PFSK-1 (cell line): Measurements from ENCODE around the gene DENND2A.

Experiments used
- POLR2AphosphoS5 ChIP-seq: IDR thresholded peaks from 2 replicates; pipeline ENCODE4 v1.6.1; 2012; ENCODE audit warnings: low read depth, mild to moderate bottlenecking, control low read depth, low read length, moderate library complexity
- SIN3A ChIP-seq: IDR thresholded peaks from 2 replicates; pipeline ENCODE4 v1.6.1; 2012; ENCODE audit warnings: mild to moderate bottlenecking, low read length, moderate library complexity, borderline replicate concordance; ENCODE audit not compliant: insufficient read depth
- TAF1 ChIP-seq: IDR thresholded peaks from 2 replicates; pipeline ENCODE4 v1.6.1; 2012; ENCODE audit warnings: low read length, control low read depth, borderline replicate concordance; ENCODE audit not compliant: insufficient read depth
- TF ChIP-seq, protein P1 (sequence below), 2 experiments: IDR thresholded peaks; 2 replicates each; pipeline versions ENCODE4 v1.6.1 to v1.8.0; 2011 to 2012; ENCODE audit warnings: low read depth in 2 of 2, low read length in 2 of 2, control low read depth in 1 of 2, inconsistent platforms in 1 of 2, mild to moderate bottlenecking in 1 of 2, moderate library complexity in 1 of 2; ENCODE audit not compliant: insufficient read depth in 1 of 2

DNA sequence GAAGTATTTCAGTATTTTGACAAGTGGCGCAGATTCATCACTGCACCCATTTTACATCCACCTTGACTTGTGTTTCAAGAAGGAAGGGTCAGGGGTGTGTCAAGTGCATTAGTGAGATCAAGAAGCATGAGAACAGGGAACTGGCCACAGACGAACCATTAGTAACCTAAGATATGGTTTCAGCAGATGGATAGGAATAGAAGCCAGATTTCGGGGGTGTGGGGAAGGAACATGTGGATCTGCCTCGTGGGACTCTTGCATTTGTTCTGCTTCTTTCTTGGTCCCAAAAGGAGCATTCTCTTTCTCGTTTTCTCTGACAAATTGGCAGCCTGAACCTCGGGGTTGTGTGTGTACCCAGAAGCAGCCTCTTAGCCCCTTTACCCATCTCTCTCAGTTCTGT is 9.6 kb downstream of the DENND2A start:
- TF ChIP-seq TAF1, result no peak
- TF ChIP-seq POLR2AphosphoS5, result no peak
- TF ChIP-seq SIN3A, result no peak
- TF ChIP-seq, protein P1, sequence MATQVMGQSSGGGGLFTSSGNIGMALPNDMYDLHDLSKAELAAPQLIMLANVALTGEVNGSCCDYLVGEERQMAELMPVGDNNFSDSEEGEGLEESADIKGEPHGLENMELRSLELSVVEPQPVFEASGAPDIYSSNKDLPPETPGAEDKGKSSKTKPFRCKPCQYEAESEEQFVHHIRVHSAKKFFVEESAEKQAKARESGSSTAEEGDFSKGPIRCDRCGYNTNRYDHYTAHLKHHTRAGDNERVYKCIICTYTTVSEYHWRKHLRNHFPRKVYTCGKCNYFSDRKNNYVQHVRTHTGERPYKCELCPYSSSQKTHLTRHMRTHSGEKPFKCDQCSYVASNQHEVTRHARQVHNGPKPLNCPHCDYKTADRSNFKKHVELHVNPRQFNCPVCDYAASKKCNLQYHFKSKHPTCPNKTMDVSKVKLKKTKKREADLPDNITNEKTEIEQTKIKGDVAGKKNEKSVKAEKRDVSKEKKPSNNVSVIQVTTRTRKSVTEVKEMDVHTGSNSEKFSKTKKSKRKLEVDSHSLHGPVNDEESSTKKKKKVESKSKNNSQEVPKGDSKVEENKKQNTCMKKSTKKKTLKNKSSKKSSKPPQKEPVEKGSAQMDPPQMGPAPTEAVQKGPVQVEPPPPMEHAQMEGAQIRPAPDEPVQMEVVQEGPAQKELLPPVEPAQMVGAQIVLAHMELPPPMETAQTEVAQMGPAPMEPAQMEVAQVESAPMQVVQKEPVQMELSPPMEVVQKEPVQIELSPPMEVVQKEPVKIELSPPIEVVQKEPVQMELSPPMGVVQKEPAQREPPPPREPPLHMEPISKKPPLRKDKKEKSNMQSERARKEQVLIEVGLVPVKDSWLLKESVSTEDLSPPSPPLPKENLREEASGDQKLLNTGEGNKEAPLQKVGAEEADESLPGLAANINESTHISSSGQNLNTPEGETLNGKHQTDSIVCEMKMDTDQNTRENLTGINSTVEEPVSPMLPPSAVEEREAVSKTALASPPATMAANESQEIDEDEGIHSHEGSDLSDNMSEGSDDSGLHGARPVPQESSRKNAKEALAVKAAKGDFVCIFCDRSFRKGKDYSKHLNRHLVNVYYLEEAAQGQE (IDR thresholded peaks at IDR 0.05; ENCODE audit: insufficient read depth in 1 of 2, low read depth in 2 of 2, low read length in 2 of 2), result no peak
